Activated B cell treated with CpG ODN at 0.5 μM for 24 hours (primary cell): ENCODE data around the gene GRIK3. TPM values are rescaled to one million over a fixed set of nuclear protein-coding genes. Genes with fewer than 3 reads are reported as not detected.

Experiments
- ATAC-seq: fragments of 200-7000 bp; cut with Tn5 transposase; one replicate; pipeline ENCODE4 v1.10.0; 2021; ENCODE audit warnings: low read depth, mild to moderate bottlenecking, moderate library complexity
- CTCF ChIA-PET: fragments of 350-600 bp; sonication (Branson Sonifier 250); formaldehyde crosslinking; loops from one replicate; lab custom pipeline; 2021; ENCODE audit warnings: antibody characterized with exemption; lab: Charles Lee
- POLR2A ChIA-PET: fragments of 350-600 bp; sonication (Branson Sonifier 250); formaldehyde crosslinking; loops from one replicate; lab custom pipeline; 2021; ENCODE audit warnings: antibody characterized with exemption; lab: Charles Lee
- DNase-seq: peaks from one replicate; pipeline ENCODE4 v3.0.0; 2022
- H3K27ac Mint-ChIP-seq: one replicate; pipeline ENCODE4 v1.8.0; 2020; ENCODE audit warnings: mixed read lengths
- H3K27me3 Mint-ChIP-seq: one replicate; pipeline ENCODE4 v1.8.0; 2021; ENCODE audit warnings: mixed read lengths
- H3K36me3 Mint-ChIP-seq: one replicate; pipeline ENCODE4 v1.8.0; 2021; ENCODE audit warnings: low read depth, mixed read lengths
- H3K4me1 Mint-ChIP-seq: one replicate; pipeline ENCODE4 v1.8.0; 2021; ENCODE audit warnings: mixed read lengths
- H3K4me3 Mint-ChIP-seq: one replicate; pipeline ENCODE4 v1.8.0; 2020; ENCODE audit warnings: mild to moderate bottlenecking, mixed read lengths
- H3K9me3 Mint-ChIP-seq: one replicate; pipeline ENCODE4 v1.8.0; 2020; ENCODE audit warnings: mixed read lengths
- intact Hi-C: fragments of 100-400 bp; cut with micrococcal nuclease; formaldehyde crosslinking; loops from one replicate; pipeline ENCODE4 v1.15.1; 2024
- total RNA-seq: library from RNA; stranded (reverse); gene quantifications from 2 replicates; pipeline ENCODE4 v1.2.3, GENCODE V29; 2022
- TF ChIP-seq, protein P1 (sequence below): fragments of 200-600 bp; IDR thresholded peaks from one replicate; pipeline ENCODE4 v1.8.0; 2022; ENCODE audit warnings: antibody characterized with exemption, mild to moderate bottlenecking

GRIK3 gene
- total RNA-seq, 1 donor from 2014 or later, result 0.35 TPM

DNA sequence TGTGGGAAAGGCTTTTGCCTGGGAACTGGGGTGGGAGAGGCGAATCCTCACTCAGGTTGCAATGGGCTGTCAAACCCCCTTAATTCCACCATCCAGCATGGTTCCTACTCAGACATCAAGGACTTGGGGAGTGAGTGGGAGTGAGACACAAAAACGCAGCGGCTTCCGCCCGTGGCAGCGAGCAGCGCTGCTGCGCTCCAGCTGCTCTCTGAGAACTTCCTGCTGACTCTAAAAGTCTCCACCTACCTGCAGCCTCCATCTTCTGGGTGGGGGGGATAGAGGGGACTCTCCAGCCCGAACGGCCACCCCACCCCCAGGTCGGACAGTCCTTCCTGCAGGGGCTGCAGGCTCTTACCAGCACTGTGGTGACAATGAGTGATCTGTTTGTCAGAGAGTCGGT, 184.4 kb downstream of the GRIK3 start:
- POLR2A ChIA-PET, result no interaction called here
- Mint-ChIP-seq H3K27ac (no peak overlapping the region), H3K27me3 (peaks cover 7% of the 10 kb centered on the region), H3K4me1 (no peaks in the 10 kb centered on the region), H3K9me3 (no peaks in the 10 kb centered on the region), H3K4me3 (no peak overlapping the region), H3K36me3 (no peaks in the 10 kb centered on the region)
- intact Hi-C loops, result no loop called here
- CTCF ChIA-PET, result no interaction called here
- ATAC-seq (no peak), DNase-seq (no peak)
- TF ChIP-seq, protein P1, sequence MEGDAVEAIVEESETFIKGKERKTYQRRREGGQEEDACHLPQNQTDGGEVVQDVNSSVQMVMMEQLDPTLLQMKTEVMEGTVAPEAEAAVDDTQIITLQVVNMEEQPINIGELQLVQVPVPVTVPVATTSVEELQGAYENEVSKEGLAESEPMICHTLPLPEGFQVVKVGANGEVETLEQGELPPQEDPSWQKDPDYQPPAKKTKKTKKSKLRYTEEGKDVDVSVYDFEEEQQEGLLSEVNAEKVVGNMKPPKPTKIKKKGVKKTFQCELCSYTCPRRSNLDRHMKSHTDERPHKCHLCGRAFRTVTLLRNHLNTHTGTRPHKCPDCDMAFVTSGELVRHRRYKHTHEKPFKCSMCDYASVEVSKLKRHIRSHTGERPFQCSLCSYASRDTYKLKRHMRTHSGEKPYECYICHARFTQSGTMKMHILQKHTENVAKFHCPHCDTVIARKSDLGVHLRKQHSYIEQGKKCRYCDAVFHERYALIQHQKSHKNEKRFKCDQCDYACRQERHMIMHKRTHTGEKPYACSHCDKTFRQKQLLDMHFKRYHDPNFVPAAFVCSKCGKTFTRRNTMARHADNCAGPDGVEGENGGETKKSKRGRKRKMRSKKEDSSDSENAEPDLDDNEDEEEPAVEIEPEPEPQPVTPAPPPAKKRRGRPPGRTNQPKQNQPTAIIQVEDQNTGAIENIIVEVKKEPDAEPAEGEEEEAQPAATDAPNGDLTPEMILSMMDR, result no peak

DNA sequence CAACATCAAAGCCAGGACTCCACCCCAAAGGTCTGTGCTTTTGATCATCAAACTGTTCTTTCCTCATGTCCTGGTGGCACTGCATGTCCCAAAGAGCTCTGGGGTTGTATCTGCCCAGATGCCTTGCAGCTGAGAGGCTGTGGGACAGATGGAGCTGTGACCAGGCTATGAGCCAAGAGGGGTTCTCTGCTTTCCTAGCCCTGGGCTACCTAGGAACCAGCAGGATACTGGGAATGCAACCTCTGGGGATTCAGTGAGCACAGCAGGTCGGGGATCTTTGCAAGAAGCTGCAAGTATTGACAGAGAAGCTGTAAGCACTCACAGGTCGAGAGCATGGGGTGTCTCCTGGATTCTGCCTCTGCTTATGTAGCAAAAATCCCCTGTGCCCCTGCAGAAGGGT, 186.6 kb downstream of the GRIK3 start:
- Mint-ChIP-seq H3K9me3 (no peaks in the 10 kb centered on the region), H3K4me1 (no peaks in the 10 kb centered on the region), H3K27me3 (peaks cover 7% of the 10 kb centered on the region), H3K4me3 (no peak overlapping the region), H3K27ac (no peak overlapping the region), H3K36me3 (no peaks in the 10 kb centered on the region)
- TF ChIP-seq, protein P1, result no peak
- DNase-seq (no peak), ATAC-seq (no peak)
- POLR2A ChIA-PET, result no interaction called here
- intact Hi-C loops, result no loop called here
- CTCF ChIA-PET, result no interaction called here

DNA sequence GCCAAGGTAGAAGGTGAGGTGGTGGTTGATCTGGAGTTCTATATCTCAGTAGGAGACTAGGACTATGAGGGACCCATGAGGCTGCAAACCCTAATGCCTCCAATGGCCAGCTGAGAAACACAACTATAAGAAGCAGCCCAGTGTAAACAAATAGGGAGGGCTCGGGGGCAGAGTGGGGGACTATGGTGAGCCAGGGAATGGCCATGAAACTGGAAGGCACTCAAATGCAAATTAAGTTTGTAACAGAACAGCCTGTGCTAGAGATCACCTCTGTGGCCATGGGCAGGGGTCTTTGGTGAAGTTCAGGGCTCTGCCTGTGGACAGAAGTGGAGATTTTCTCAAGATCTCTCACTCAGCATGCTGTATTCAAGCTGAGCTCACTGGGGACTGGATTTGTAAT, 187.1 kb downstream of the GRIK3 start:
- ChIA-PET POLR2A (no interaction called here), CTCF (no interaction called here)
- H3K36me3 Mint-ChIP-seq, result no peaks in the 10 kb centered on the region
- H3K27ac Mint-ChIP-seq, result no peak overlapping the region
- H3K4me1 Mint-ChIP-seq, result no peaks in the 10 kb centered on the region
- TF ChIP-seq, protein P1, result no peak
- DNase-seq (no peak), ATAC-seq (no peak)
- H3K4me3 Mint-ChIP-seq, result no peak overlapping the region
- intact Hi-C loops, result no loop called here
- no peaks in the 10 kb centered on the region for H3K9me3 Mint-ChIP-seq
- peaks cover 7% of the 10 kb centered on the region for H3K27me3 Mint-ChIP-seq

DNA sequence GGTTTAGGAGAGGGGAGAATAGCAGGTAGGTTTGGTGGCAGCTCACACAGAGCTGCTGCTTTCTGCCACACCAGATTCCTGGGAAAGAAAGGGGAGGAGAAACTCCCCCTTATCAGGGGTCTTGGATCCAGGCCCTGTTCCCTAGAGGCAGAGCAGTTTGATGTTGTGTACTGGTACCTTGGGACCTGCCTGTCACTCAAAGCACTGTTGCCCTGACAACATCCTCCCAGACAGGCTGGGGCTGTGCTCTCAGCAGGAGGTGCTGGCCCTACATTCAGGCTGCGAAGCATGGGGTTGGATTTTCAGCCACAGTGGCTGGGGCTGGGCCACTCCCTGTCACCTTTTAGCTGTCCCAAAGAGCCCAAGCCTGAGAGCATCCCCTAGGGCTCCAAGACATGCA, 188.0 kb downstream of the GRIK3 start:
- TF ChIP-seq, protein P1, result no peak
- no peaks in the 10 kb centered on the region for H3K4me1 Mint-ChIP-seq
- H3K36me3 Mint-ChIP-seq, result no peaks in the 10 kb centered on the region
- POLR2A ChIA-PET, result no interaction called here
- ATAC-seq, result no peak
- intact Hi-C loops, result no loop called here
- H3K9me3 Mint-ChIP-seq, result no peaks in the 10 kb centered on the region
- H3K27me3 Mint-ChIP-seq, result peaks cover 7% of the 10 kb centered on the region
- H3K4me3 Mint-ChIP-seq, result no peak overlapping the region
- DNase-seq, result no peak
- CTCF ChIA-PET, result no interaction called here
- H3K27ac Mint-ChIP-seq, result no peak overlapping the region

DNA sequence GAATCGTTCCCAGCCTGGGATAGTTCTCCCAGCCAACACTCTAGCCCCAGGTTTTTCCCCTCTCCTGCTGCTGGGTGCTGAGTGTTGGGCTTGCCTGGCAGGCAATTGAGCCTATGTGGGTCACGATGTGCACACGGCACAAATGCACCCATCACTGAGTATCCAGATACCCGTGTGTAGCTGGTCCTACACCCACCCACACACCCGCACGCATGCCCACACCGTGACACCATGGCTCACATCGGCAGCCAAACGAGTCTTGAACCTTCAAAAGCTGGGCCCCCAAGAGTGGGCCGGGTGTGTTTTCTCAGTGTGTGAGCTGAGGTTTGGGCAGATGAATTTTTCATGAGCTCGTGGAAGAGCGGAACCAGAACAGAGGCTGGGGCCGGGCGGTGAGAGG, 188.5 kb downstream of the GRIK3 start:
- no peak for DNase-seq
- no peak overlapping the region for H3K27ac Mint-ChIP-seq
- intact Hi-C loops, result no loop called here
- no peaks in the 10 kb centered on the region for H3K4me1 Mint-ChIP-seq
- H3K4me3 Mint-ChIP-seq, result no peak overlapping the region
- no peaks in the 10 kb centered on the region for H3K36me3 Mint-ChIP-seq
- H3K9me3 Mint-ChIP-seq, result no peaks in the 10 kb centered on the region
- TF ChIP-seq, protein P1, result no peak
- ChIA-PET POLR2A (no interaction called here), CTCF (no interaction called here)
- ATAC-seq, result no peak
- H3K27me3 Mint-ChIP-seq, result peaks cover 7% of the 10 kb centered on the region
